Ovary (tissue), 3 donors: ENCODE data around the gene PGAP6.

Experiments
- CTCF ChIP-seq, 3 donors: fragments of 450-650 bp in 2 of 3; fragments of 200-600 bp in 1 of 3; IDR thresholded peaks; one replicate each; pipeline versions ENCODE4 v1.5.1 to v1.8.0; 2016 to 2022; ENCODE audit warnings: antibody characterized with exemption in 3 of 3, mild to moderate bottlenecking in 1 of 3
- POLR2A ChIP-seq: fragments of 450-650 bp; IDR thresholded peaks from one replicate; pipeline ENCODE4 v1.6.1; 2017; ENCODE audit warnings: antibody characterized with exemption, mild to moderate bottlenecking, moderate library complexity
- donor health status: DM: no; HTN: no; CAD: no.

- TF ChIP-seq CTCF (IDR thresholded peaks at IDR 0.05) = no peak
- TF ChIP-seq POLR2A = no peak
These were observed 10.1 kb downstream of the PGAP6 start for GRCh38 chr16:371515-372301.
